Suprapubic skin (tissue), 4 donors: ENCODE results near the gene SLC2A4RG. TPM values are rescaled to one million over a fixed set of nuclear protein-coding genes. Genes with fewer than 3 reads are reported as not detected.
A peak's percentile ranks its signal among the peaks of the same experiment; 100 is the strongest.
"Not testable (repeated sequence)": the region's sequence is repeated elsewhere in the genome, so short reads cannot be mapped to it uniquely, and the experiment has no call there.

Experiments
- DNase-seq, 2 donors: peaks; one replicate each; pipeline ENCODE4 v3.0.0-alpha.2; 2019; ENCODE audit warnings: low spot score in 2 of 2
- H3K27ac ChIP-seq: fragments of 200-600 bp; sonication (generic); one replicate; pipeline ENCODE4 v1.5.1; 2019
- H3K27me3 ChIP-seq: fragments of 200-600 bp; sonication (generic); one replicate; pipeline ENCODE4 v1.5.1; 2019
- H3K36me3 ChIP-seq: fragments of 200-600 bp; sonication (generic); one replicate; pipeline ENCODE4 v1.5.1; 2019
- H3K4me1 ChIP-seq: fragments of 200-600 bp; sonication (generic); one replicate; pipeline ENCODE4 v1.5.1; 2019
- H3K4me3 ChIP-seq: fragments of 200-600 bp; sonication (generic); one replicate; pipeline ENCODE4 v1.5.1; 2019; ENCODE audit warnings: mild to moderate bottlenecking
- H3K9me3 ChIP-seq: fragments of 200-600 bp; sonication (generic); one replicate; pipeline ENCODE4 v1.5.1; 2019
- CTCF ChIP-seq, 2 donors: fragments of 200-600 bp in 1 of 2; fragments of 450-650 bp in 1 of 2; sonication (generic) in 1 of 2; IDR thresholded peaks; one replicate each; pipeline ENCODE4 v1.5.1; 2016 to 2019; ENCODE audit warnings: antibody characterized with exemption in 2 of 2, mild to moderate bottlenecking in 1 of 2, moderate library complexity in 1 of 2
- EP300 ChIP-seq: sonication (generic); formaldehyde crosslinking; IDR thresholded peaks from one replicate; pipeline ENCODE4 v1.6.1; 2017; ENCODE audit warnings: antibody characterized with exemption
- POLR2A ChIP-seq, 2 donors: fragments of 450-650 bp; IDR thresholded peaks; one replicate each; pipeline ENCODE4 v1.6.1; 2017; ENCODE audit warnings: antibody characterized with exemption in 2 of 2, mild to moderate bottlenecking in 2 of 2, moderate library complexity in 2 of 2
- POLR2AphosphoS5 ChIP-seq, 3 donors: sonication (generic); formaldehyde crosslinking; IDR thresholded peaks; one replicate each; pipeline ENCODE4 v1.6.1; 2017; ENCODE audit warnings: antibody characterized with exemption in 3 of 3
- WGBS: methylation state at CpG from one replicate; pipeline ENCODE4 v1.1.5; 2018; 5-methylcytosine and 5-hydroxymethylcytosine counted together
- total RNA-seq, 4 donors: library from RNA; depleted of rRNA; stranded (reverse); fragments of >200 nt; gene quantifications; one replicate each; pipeline ENCODE4 v1.1.0, GENCODE V29; 2016

The SLC2A4RG gene
- total RNA-seq, 4 donors from 2014 or later, result 96.9 to 118 (median 107) TPM

- no peak overlapping the region for H3K27ac ChIP-seq
- 81% methylated on average over 12 of the region's 12 CpGs for WGBS
- H3K4me3 ChIP-seq, result no peak overlapping the region
- peaks cover 23% of the 10 kb centered on the region for H3K4me1 ChIP-seq
- DNase-seq, result peak; percentile 47 to 51
- H3K9me3 ChIP-seq, result peaks cover 9% of the 10 kb centered on the region
- TF ChIP-seq POLR2AphosphoS5 (IDR thresholded peaks at IDR 0.05), result no peak
- no peak for TF ChIP-seq CTCF (IDR thresholded peaks at IDR 0.05)
- TF ChIP-seq POLR2A (IDR thresholded peaks at IDR 0.05), result no peak
- no peak for TF ChIP-seq EP300
- H3K27me3 ChIP-seq, result no peaks in the 10 kb centered on the region
- H3K36me3 ChIP-seq, result peaks cover 51% of the 10 kb centered on the region
Measured at GRCh38 chr20:63711085-63711645, 28.4 kb upstream of the SLC2A4RG start.

DNA sequence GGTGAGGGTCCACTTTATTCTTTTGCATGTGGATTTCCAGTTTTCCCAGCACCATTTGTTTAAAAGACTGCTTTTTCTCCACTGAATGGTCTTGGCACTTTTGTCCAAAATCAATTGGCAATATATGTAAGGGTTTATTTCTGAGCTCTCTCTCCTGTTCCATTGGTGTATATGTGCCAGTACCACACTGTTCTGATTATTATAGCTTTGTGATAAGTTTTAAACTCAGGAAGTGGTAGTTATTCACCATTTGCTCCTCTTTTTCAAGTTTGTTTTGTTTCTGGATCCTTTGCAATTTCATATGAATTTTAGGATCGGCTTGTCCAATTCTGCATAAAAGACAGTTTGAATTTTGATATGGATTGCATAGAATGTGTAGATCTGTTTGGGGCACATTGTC, 27.4 kb upstream of the SLC2A4RG start:
- WGBS, result 100% methylated on average over 1 of the region's 1 CpG
- Histone ChIP-seq H3K27me3 (no peaks in the 10 kb centered on the region), H3K36me3 (peaks cover 53% of the 10 kb centered on the region), H3K9me3 (peaks cover 9% of the 10 kb centered on the region), H3K4me3 (no peak overlapping the region), H3K27ac (no peak overlapping the region), H3K4me1 (peaks cover 14% of the 10 kb centered on the region)
- no peak for DNase-seq
- TF ChIP-seq EP300, result no peak
- TF ChIP-seq CTCF (IDR thresholded peaks at IDR 0.05), result no peak

DNA sequence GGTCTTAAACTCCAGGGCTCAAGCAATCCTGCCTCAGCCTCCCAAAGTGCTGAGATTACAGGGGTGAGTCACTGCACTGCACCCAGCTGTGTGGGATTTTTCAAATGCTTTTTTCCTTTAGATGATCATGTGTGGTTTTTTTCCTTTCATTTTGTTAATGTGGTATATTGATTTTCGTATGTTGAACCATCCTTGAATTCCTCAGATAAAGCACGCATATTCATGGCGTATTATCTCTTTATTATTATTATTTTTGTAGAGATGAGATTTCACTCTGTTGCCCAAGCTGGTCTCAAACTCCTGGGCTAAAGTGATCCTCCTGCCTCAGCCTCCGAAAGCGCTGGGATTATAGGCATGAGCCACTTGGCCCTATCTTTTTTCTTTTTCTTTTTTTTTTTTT, 24.7 kb upstream of the SLC2A4RG start:
- peaks cover 64% of the 10 kb centered on the region for H3K36me3 ChIP-seq
- WGBS, result 98% methylated on average over 5 of the region's 5 CpGs
- no peak overlapping the region for H3K27ac ChIP-seq

DNA sequence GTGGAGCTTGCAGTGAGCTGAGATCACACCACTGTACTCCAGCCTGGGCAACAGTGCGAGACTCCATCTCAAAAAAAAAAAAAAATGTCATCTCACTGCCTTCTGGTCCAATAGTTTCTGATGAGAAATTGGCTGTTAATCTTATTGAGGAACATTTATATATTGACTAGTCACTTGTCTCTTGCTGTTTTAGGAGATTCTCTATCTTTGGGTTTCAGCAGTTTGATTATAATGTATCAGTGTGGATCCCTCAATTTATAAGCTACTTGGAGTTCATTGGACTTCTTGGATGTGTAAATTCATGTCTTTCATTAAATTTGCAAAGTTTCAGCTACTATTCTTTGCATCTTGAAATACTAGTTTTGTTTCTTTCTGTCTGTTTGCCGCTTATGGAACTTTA, 20.6 kb upstream of the SLC2A4RG start:
- no peaks in the 10 kb centered on the region for H3K27me3 ChIP-seq
- WGBS, result 96% methylated on average over 2 of the region's 2 CpGs
- no peak overlapping the region for H3K4me3 ChIP-seq
- peaks cover 63% of the 10 kb centered on the region for H3K36me3 ChIP-seq
- no peak for TF ChIP-seq POLR2AphosphoS5 (IDR thresholded peaks at IDR 0.05)
- TF ChIP-seq POLR2A (IDR thresholded peaks at IDR 0.05), result no peak
- no peak for TF ChIP-seq CTCF (IDR thresholded peaks at IDR 0.05)
- no peak for TF ChIP-seq EP300
- peaks cover 19% of the 10 kb centered on the region for H3K9me3 ChIP-seq
- DNase-seq, result no peak
- H3K4me1 ChIP-seq, result no peaks in the 10 kb centered on the region
- no peak overlapping the region for H3K27ac ChIP-seq

More for the DNA sequence above, 24.7 kb upstream of the SLC2A4RG start:
- H3K4me3 ChIP-seq, result no peak overlapping the region
- H3K27me3 ChIP-seq, result no peaks in the 10 kb centered on the region
- H3K4me1 ChIP-seq, result no peaks in the 10 kb centered on the region
- DNase-seq, result no peak
- H3K9me3 ChIP-seq, result peaks cover 19% of the 10 kb centered on the region
- no peak for TF ChIP-seq EP300
- no peak for TF ChIP-seq POLR2AphosphoS5 (IDR thresholded peaks at IDR 0.05)
- TF ChIP-seq CTCF (IDR thresholded peaks at IDR 0.05), result no peak
- no peak for TF ChIP-seq POLR2A (IDR thresholded peaks at IDR 0.05)

DNA sequence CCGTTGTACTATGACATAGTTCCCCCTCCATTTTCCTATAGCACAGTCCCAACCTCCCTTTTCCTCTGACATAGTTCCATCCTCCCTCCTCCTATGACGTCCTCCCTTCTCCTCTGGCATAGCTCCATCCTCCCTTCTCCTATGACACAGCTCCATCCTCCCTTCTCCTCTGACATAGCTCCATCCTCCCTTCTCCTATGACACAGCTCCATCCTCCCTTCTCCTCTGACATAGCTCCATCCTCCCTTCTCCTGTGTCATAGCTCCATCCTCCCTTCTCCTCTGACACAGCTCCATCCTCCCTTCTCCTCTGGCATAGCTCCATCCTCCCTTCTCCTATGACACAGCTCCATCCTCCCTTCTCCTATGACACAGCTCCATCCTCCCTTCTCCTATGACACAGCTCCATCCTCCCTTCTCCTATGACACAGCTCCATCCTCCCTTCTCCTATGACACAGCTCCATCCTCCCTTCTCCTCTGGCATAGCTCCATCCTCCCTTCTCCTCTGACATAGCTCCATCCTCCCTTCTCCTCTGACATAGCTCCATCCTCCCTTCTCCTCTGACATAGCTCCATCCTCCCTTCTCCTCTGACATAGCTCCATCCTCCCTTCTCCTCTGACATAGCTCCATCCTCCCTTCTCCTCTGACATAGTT, 16.5 kb upstream of the SLC2A4RG start:
- WGBS, result 88% methylated on average over 2 of the region's 2 CpGs
- H3K36me3 ChIP-seq, result peaks cover 38% of the 10 kb centered on the region
- not testable (repeated sequence) for H3K4me3 ChIP-seq, H3K27ac ChIP-seq, H3K27me3 ChIP-seq, H3K4me1 ChIP-seq, DNase-seq
- H3K9me3 ChIP-seq, result peaks cover 19% of the 10 kb centered on the region

- not testable (repeated sequence) for H3K4me3 ChIP-seq, H3K27me3 ChIP-seq, H3K4me1 ChIP-seq, H3K9me3 ChIP-seq, H3K27ac ChIP-seq
- peak in 1 of 2 donors; percentile 37 for DNase-seq
- H3K36me3 ChIP-seq, result peaks cover 34% of the 10 kb centered on the region
- 91% methylated on average over 18 of the region's 18 CpGs for WGBS
Measured at GRCh38 chr20:63730189-63730733, 9.3 kb upstream of the SLC2A4RG start.
